HG02642 (cell line): ENCODE measurements around the gene CHIT1.

Source experiments
- ATAC-seq: cut with Tn5 transposase; IDR thresholded peaks from one replicate; pipeline ENCODE4 v1.9.1; 2021; ENCODE audit warnings: mild to moderate bottlenecking; ENCODE audit not compliant: unreplicated experiment, poor library complexity

CHIT1 gene

GRCh38 chr1:203229471-203230135 lies at the start of gene CHIT1:
TSS of gene CHIT1 (minus strand) at chr1:203229673. CDS start at chr1:203229636, 37 bp downstream.
- no peak for ATAC-seq

DNA sequence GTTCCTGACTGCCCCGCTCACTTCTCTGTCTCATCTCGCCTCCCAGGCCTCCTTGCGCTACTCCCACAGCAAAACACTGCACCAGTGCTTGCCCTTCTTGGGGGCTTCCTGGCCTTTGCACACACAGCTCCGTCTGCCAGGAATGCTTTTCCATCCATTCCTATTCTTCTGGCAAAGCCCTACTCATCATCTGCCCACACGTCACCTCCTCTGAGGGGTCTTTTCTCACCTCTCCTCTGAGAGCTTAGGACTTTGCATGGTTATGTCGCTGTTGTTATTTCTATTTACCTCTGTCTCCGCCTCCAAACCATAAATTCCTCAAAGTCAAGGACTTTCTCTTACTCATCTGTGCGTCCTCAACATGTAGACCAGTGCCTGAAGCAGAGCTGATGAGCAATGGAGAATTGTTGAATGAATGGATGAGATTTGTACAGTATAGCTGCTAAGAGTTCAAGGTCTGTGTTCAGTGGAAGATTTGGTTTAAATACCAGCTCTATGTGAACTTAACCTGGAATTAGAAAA lies 49.5 kb upstream of the CHIT1 start:
- no peak for ATAC-seq

GRCh38 chr1:203278082-203278884 lies 48.8 kb upstream of the CHIT1 start:
- ATAC-seq = no peak

DNA sequence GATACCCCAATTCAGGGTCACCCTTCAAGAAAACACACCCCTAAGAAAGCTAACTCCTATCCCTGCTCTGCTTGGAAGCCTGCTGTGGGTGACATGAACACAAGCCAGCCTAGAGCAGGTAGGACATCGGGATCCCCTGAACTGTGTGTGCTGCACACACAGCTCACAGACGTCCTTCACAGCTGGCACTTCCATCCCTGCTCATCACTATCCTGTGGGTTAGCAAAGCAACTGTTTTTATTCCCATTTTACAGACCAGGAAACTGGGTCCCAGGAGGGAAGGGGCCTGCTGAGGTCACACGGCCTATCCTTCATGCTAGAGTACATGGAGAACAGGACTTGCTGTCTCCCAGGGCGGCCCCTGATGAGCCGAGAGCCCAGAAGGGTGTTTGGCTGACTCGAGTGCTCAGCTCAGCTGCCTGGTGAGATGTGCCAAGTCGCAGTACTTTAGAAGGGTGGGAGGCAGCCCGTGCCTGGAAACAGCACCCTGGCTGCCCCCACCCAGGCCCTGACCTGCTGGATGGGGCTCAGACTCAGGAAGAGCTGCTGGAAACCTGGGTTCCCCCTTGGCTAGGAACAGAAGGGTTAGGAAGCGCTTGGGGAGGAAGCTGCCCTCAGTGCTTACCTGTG lies 47.6 kb upstream of the CHIT1 start:
- no peak for ATAC-seq

DNA sequence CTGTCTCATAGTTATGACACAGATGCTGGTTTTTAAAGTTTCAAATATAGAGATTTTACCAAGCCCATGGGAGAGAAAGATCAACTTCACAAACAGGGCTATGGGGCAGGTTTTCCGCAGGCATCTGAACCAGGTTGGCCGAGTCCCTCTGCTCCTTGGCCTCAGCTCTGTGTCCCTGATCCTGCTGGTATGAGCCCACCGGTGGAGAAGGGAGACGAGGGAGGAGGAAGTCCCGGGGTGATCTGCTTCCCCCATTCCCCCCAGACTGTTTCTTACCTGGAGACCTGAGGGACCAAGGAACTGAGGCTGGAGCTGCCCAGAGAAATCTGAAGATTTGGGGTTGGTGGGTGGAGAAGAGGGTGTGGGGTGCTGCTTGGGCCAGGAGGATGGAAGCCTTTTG lies 46.9 kb upstream of the CHIT1 start:
- no peak for ATAC-seq

GRCh38 chr1:203275656-203276272 lies 46.3 kb upstream of the CHIT1 start:
- no peak for ATAC-seq

DNA sequence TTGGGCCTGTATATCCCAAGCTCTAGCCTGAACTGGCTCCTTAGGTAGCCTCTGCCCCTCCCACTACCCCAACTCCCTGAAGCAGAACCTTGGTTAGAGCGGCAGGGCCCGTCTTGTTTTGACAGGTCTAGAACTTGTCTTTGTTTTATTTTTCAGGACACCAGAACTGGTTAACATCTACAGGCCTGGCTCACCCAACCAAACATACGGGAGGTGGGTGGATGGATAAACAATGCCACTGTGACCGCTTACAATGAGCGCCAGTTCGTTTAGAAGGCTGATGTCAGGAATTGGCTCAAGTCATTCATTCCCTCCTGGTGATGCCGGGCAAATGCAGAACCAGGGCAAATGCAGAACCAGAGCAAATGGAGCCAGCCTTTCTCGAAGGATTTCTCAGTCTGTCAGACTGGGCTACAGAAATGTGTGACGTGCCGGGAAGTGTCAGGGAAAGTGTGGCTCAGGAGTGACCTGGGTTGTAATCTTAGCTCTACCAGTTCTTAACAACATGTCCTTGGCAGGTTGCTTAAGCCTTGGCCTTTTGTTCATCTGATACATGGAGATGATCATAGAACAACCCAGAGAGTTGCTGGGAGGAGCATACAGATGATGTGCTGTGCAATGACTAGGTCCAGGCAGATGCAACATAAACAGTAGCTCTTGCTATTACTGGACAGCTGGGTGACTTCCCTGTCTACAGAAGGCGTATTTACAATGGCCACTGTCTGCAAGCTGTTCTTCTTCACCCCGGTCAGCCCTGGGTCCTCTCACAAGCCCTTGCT lies 45.3 kb upstream of the CHIT1 start:
- no peak for ATAC-seq

DNA sequence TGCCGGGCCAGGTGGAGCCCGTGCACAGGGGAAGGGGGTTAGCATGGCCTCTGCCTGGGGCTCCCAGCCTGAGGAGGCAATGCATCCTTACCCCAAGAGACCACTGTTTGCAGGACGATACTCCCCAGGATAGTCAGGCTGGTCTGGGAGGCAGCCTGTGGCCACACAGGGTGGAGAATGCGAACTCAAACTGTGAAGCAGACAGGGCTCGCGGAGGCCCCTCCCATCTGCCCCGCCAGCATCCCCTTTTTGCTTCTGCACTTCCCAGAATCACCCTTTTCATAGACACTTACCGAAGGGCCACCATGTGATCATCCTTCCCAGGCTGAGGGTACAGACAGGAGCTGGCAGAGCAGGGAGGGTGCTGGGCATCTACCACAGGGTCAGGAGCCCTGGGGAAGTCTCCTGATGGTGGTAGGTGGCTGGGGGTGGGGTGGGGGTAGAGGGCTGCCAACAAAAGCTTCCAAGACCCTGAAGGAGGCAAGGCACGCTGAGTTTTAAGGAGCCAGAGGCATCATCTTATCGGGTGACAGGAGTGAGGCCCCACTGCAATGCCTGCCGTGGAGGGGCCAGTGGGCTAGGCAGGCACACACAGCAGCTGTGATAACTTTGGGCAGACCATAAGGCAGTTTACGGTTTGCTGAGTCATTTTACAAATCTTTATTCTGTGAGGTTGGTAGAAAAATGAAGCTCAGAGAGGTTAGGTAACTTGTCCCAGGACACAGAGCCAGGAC lies 44.6 kb upstream of the CHIT1 start:
- ATAC-seq = no peak

- ATAC-seq = peak; percentile 63
Observed at GRCh38 chr1:203273206-203273868, 43.9 kb upstream of the CHIT1 start.

DNA sequence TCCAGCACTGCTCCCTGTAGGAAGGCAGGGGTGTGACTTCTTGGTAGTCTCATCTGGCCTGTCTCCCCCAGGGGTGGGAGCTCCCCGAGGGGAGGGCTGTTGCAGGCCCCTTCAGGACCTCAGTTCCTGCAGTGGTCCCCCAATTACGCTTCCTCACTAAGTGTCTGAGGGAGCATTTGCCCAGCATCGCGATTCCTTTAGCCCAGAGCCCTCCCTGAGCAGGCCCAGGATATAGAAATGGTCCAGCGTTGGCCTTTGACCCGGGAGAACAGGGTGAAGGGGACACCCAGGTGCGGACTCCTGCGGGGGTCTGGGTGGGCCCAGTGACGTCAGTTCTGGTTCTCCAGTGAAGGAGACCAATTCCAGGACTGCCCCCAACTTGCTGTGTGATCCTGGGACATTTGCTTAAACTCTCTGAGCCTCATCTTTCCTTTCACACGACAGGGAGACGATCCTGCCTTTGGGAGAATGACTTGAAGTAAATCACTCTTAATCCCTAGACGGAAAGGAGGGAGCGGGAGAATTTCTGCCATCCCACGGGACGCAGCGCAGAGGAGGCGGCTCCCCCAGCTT lies 43.2 kb upstream of the CHIT1 start:
- ATAC-seq = no peak

GRCh38 chr1:203271962-203272632 lies 42.6 kb upstream of the CHIT1 start:
- no peak for ATAC-seq

GRCh38 chr1:203271018-203271743 lies 41.7 kb upstream of the CHIT1 start:
- ATAC-seq = peak; percentile 30

GRCh38 chr1:203270448-203270847 lies 41.0 kb upstream of the CHIT1 start:
- no peak for ATAC-seq

GRCh38 chr1:203269654-203270020 lies 40.2 kb upstream of the CHIT1 start:
- ATAC-seq = no peak

- no peak for ATAC-seq
Observed at GRCh38 chr1:203268901-203269653, 39.6 kb upstream of the CHIT1 start.

DNA sequence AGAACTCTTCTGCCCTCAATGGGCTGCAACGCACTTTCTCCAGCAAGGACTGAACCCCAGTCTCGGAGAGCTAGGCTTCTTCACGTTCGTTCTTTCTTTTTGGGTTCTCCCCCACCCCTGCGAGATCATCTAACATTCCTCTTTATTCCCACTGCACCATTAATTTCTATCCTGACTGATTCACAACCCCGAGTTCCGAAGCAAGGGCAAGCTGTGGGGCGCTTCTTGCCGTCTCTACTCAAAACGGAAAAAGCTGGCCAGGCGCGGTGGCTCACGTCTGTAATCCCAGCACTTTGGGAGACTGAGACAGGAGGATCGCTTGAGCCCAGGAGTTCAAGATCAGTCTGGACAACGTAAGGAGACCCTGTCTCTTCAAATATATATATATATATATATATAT lies 38.4 kb upstream of the CHIT1 start:
- peak; percentile 5 for ATAC-seq
